Measurements from ENCODE around the gene PRPF19. TPM values are rescaled to one million over a fixed set of nuclear protein-coding genes. Genes with fewer than 3 reads are reported as not detected.

PRPF19 gene
- polyA plus RNA-seq, 1 of the 3 experiments (the other 2 are of a cell fraction), result 58.9 TPM

DNA sequence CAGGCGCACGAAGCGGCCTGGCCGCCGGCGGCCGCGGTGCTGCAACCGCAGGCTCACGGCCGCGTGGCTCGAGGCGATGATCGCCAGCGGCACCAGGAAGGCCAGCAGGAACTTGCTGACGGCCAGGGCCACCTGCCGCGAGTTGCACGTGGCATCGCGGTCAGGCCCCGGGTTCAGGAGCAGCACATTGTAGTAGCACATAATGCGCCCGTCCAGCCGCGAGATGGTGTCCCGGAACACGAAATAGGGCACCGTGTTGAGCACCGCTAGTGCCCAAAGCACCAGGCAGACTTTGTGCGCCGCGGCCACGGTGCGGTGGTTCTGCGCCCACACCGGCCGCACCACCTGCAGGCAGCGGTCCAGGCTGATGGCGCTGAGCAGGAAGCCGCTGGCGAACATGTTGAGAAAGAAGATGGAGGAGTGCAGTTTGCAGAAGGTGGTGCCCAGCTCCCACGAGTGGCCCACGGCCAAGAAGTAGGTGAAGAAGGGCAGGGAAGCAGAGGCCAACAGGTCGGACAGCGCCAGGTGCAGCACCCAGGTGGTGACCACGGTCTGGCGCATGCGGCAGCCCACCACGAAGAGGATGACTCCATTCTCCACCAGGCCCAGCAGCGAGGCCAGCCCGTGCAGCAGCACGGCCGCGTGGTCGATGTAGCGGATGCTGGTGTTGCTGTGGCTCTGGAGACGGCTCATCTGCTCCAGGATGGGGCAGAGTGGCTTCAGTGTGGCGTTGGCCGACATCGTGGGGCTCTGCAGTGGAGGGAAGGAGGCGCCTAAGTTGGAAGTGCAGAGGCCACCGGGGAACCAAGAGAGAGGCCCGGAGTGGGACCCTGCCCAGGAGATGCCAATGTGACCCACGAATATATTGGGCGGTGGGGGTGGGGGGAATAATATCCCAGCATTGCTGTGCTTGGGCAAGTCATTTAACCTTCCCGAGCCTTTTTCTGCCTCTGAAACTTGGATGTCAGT lies 53.1 kb downstream of the PRPF19 start:
- H4K20me1 ChIP-seq (ENCODE audit: insufficient read depth), result no peaks in the 10 kb centered on the region
- no peaks in the 10 kb centered on the region for H3K9me3 ChIP-seq
- WGBS (ENCODE audit: low lambda C conversion rate), result 96% methylated on average over 39 of the region's 68 CpGs
- H3K9me2 ChIP-seq, result no peaks in the 10 kb centered on the region
- no peaks in the 10 kb centered on the region for H3K4me1 ChIP-seq (ENCODE audit: control insufficient read depth in 1 of 2, insufficient read depth in 2 of 2, low read depth in 1 of 2, low read length in 1 of 2)
- TF ChIP-seq PBX3 (IDR thresholded peaks at IDR 0.05), result no peak
- no peak for TF ChIP-seq TEAD4 (IDR thresholded peaks at IDR 0.05; ENCODE audit: borderline replicate concordance, insufficient read depth)
- no peak for TF ChIP-seq SMC3 (IDR thresholded peaks at IDR 0.05; ENCODE audit: low read depth, low read length)
- TF ChIP-seq, protein P1, sequence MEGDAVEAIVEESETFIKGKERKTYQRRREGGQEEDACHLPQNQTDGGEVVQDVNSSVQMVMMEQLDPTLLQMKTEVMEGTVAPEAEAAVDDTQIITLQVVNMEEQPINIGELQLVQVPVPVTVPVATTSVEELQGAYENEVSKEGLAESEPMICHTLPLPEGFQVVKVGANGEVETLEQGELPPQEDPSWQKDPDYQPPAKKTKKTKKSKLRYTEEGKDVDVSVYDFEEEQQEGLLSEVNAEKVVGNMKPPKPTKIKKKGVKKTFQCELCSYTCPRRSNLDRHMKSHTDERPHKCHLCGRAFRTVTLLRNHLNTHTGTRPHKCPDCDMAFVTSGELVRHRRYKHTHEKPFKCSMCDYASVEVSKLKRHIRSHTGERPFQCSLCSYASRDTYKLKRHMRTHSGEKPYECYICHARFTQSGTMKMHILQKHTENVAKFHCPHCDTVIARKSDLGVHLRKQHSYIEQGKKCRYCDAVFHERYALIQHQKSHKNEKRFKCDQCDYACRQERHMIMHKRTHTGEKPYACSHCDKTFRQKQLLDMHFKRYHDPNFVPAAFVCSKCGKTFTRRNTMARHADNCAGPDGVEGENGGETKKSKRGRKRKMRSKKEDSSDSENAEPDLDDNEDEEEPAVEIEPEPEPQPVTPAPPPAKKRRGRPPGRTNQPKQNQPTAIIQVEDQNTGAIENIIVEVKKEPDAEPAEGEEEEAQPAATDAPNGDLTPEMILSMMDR (IDR thresholded peaks at IDR 0.05), result no peak
- no peak for TF ChIP-seq NFIC (IDR thresholded peaks at IDR 0.05; ENCODE audit: borderline replicate concordance)
- no peak for TF ChIP-seq SIN3A (IDR thresholded peaks at IDR 0.05; ENCODE audit: borderline replicate concordance, low read depth, low read length)
- TF ChIP-seq MAX (IDR thresholded peaks at IDR 0.05; ENCODE audit: low read depth), result no peak
- TF ChIP-seq MEF2A (IDR thresholded peaks at IDR 0.05; ENCODE audit: borderline replicate concordance, low read depth), result no peak
- TF ChIP-seq FOSL2 (IDR thresholded peaks at IDR 0.05; ENCODE audit: borderline replicate concordance, low read depth), result no peak
- TF ChIP-seq FOXJ3 (CRISPR knock-in tag; IDR thresholded peaks at IDR 0.05), result no peak
- TF ChIP-seq ELF1 (IDR thresholded peaks at IDR 0.05), result no peak
- no peak for TF ChIP-seq YY1 (IDR thresholded peaks at IDR 0.05; ENCODE audit: low read depth)
- no peak for TF ChIP-seq TAF1 (IDR thresholded peaks at IDR 0.05; ENCODE audit: borderline replicate concordance, low read depth, low read length)
- no peak for TF ChIP-seq RCOR1 (IDR thresholded peaks at IDR 0.05; ENCODE audit: low read length)
- TF ChIP-seq GABPA (IDR thresholded peaks at IDR 0.05; ENCODE audit: low read depth), result no peak
- TF ChIP-seq USF1 (IDR thresholded peaks at IDR 0.05; ENCODE audit: borderline replicate concordance, low read depth), result no peak
- CTCF ChIA-PET, result interaction anchor here (1.0 to 2.5 kb wide), 2 partner anchors 22 to 34 kb away, joined by 3 to 13 read pairs; no protein-coding TSS in a partner anchor
- H3K36me3 ChIP-seq (replicated peaks in 1 of 2; ENCODE audit: control insufficient read depth in 1 of 2, insufficient read depth in 2 of 2, low read length in 1 of 2), result peaks cover 0 to 37% of the 10 kb centered on the region in 2 experiments
- no peaks in the 10 kb centered on the region for H3K79me2 ChIP-seq (ENCODE audit: insufficient read depth)
- H2AFZ ChIP-seq (ENCODE audit: low read depth), result no peak overlapping the region
- no peak overlapping the region for H3K4me3 ChIP-seq (ENCODE audit: low read depth in 2 of 2, low read length in 1 of 2)
- no peaks in the 10 kb centered on the region for H3F3A ChIP-seq (replicated peaks; ENCODE audit: insufficient read depth)
- DNase-seq, result no peak
- H3K27me3 ChIP-seq (ENCODE audit: insufficient read depth), result no peaks in the 10 kb centered on the region
- POLR2A ChIA-PET, result interaction anchor here (0.9 kb wide), 1 partner anchor 11 kb away, joined by 3 read pairs; no protein-coding TSS in a partner anchor
- H3K4me2 ChIP-seq, result no peak overlapping the region
- no peak overlapping the region for H3K27ac ChIP-seq (ENCODE audit: low read depth in 2 of 2, low read length in 1 of 2)
- H3K9ac ChIP-seq, result no peak overlapping the region
